HepG2 (cell line): ENCODE results near the gene SRRM2.
A peak's percentile ranks its signal among the peaks of the same experiment; 100 is the strongest.

Source experiments
- ZKSCAN5 ChIP-seq: sonication (generic); formaldehyde crosslinking; IDR thresholded peaks from 2 replicates; pipeline ENCODE4 v1.5.1; 2020; ENCODE audit warnings: mild to moderate bottlenecking, missing genetic modification reagents
- TF ChIP-seq, protein P1 (sequence below): sonication (generic); formaldehyde crosslinking; IDR thresholded peaks from 2 replicates; pipeline ENCODE4 v1.5.0; 2020; ENCODE audit warnings: mild to moderate bottlenecking, missing genetic modification reagents, moderate library complexity

DNA sequence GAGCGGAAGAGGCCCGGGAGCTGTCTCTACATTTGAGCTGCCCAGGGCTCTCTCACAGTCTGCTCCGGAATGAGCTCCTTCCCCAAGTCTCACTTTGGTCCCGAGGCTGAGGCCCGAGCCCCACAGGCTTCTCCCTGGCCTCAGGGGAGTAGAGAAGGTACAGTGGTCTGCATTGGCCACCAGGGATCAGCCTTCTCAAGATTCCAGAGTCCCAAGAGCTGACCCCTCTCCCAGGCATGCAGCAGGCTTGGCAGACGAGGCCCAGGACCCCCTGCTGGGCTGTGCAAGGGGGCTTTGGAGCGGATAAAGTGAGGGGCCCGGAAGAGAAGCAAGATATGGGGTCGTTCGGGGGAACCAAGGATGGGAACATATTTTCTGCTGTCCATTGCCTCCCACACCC is 35.5 kb upstream of the SRRM2 start:
- TF ChIP-seq ZKSCAN5 (CRISPR knock-in tag), result no peak
- TF ChIP-seq, protein P1, sequence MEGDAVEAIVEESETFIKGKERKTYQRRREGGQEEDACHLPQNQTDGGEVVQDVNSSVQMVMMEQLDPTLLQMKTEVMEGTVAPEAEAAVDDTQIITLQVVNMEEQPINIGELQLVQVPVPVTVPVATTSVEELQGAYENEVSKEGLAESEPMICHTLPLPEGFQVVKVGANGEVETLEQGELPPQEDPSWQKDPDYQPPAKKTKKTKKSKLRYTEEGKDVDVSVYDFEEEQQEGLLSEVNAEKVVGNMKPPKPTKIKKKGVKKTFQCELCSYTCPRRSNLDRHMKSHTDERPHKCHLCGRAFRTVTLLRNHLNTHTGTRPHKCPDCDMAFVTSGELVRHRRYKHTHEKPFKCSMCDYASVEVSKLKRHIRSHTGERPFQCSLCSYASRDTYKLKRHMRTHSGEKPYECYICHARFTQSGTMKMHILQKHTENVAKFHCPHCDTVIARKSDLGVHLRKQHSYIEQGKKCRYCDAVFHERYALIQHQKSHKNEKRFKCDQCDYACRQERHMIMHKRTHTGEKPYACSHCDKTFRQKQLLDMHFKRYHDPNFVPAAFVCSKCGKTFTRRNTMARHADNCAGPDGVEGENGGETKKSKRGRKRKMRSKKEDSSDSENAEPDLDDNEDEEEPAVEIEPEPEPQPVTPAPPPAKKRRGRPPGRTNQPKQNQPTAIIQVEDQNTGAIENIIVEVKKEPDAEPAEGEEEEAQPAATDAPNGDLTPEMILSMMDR (CRISPR knock-in tag), result peak; percentile 10; the same call in 1 of the 2 replicates
